HG03045 (cell line): Measurements from ENCODE around the gene EOLA1.
A peak's percentile ranks its signal among the peaks of the same experiment; 100 is the strongest.
"Not testable (repeated sequence)": the region's sequence is repeated elsewhere in the genome, so short reads cannot be mapped to it uniquely, and the experiment has no call there.

Experiments
- ATAC-seq: cut with Tn5 transposase; IDR thresholded peaks from one replicate; pipeline ENCODE4 v1.9.1; 2021; ENCODE audit warnings: mild to moderate bottlenecking, moderate library complexity; ENCODE audit not compliant: unreplicated experiment

The EOLA1 gene

GRCh38 chrX:149513825-149514428, 26.9 kb upstream of the EOLA1 start:
- no peak for ATAC-seq

- ATAC-seq, result no peak
Observed at GRCh38 chrX:149515954-149516602, 24.7 kb upstream of the EOLA1 start.

- no peak for ATAC-seq
Observed at GRCh38 chrX:149516604-149517003, 24.2 kb upstream of the EOLA1 start.

GRCh38 chrX:149517308-149517707, 23.5 kb upstream of the EOLA1 start:
- ATAC-seq, result no peak

- ATAC-seq, result no peak
Observed at GRCh38 chrX:149518236-149518635, 22.6 kb upstream of the EOLA1 start.

GRCh38 chrX:149520636-149521277, 20.1 kb upstream of the EOLA1 start:
- ATAC-seq, result not testable (repeated sequence)

- no peak for ATAC-seq
Observed at GRCh38 chrX:149521438-149521837, 19.4 kb upstream of the EOLA1 start.

- no peak for ATAC-seq
Observed at GRCh38 chrX:149522916-149523315, 17.9 kb upstream of the EOLA1 start.

- peak; percentile 94 for ATAC-seq
Observed at GRCh38 chrX:149525389-149525788, 15.4 kb upstream of the EOLA1 start.

- ATAC-seq, result peak; percentile 44
Observed at GRCh38 chrX:149525903-149526302, 14.9 kb upstream of the EOLA1 start.

- not testable (repeated sequence) for ATAC-seq
Observed at GRCh38 chrX:149526318-149527033, 14.3 kb upstream of the EOLA1 start.

GRCh38 chrX:149527705-149528104, 13.1 kb upstream of the EOLA1 start:
- no peak for ATAC-seq

GRCh38 chrX:149528381-149528780, 12.4 kb upstream of the EOLA1 start:
- no peak for ATAC-seq

- no peak for ATAC-seq
Observed at GRCh38 chrX:149531599-149531998, 9.2 kb upstream of the EOLA1 start.

GRCh38 chrX:149532868-149533267, 7.9 kb upstream of the EOLA1 start:
- ATAC-seq, result not testable (repeated sequence)

- not testable (repeated sequence) for ATAC-seq
Observed at GRCh38 chrX:149533999-149534398, 6.8 kb upstream of the EOLA1 start.

GRCh38 chrX:149534926-149535602, 5.7 kb upstream of the EOLA1 start:
- not testable (repeated sequence) for ATAC-seq

- not testable (repeated sequence) for ATAC-seq
Observed at GRCh38 chrX:149537474-149537873, 3.3 kb upstream of the EOLA1 start.

GRCh38 chrX:149539283-149540130, 1.3 kb upstream of the EOLA1 start:
- ATAC-seq, result peak; percentile 36

GRCh38 chrX:149540131-149540620, 636 bp upstream of the EOLA1 start:
- ATAC-seq, result peak; percentile 6
